Right lobe of liver (tissue), 4 donors: ENCODE measurements around the gene MOB4.

Experiments used
- POLR2A ChIP-seq: fragments of 450-650 bp; IDR thresholded peaks from one replicate; pipeline ENCODE4 v1.6.1; 2017; ENCODE audit warnings: antibody characterized with exemption, mild to moderate bottlenecking
- TF ChIP-seq, protein P1 (sequence below), 4 donors: fragments of 200-600 bp in 3 of 4; fragments of 450-650 bp in 1 of 4; IDR thresholded peaks; one replicate each; pipeline versions ENCODE4 v1.5.1 to v1.8.0; 2016 to 2022; ENCODE audit warnings: antibody characterized with exemption in 4 of 4, mild to moderate bottlenecking in 2 of 4
- donor health status: DM: no; HTN: no; CAD: no.
- donor health status: DM: no; HTN: no; CAD: no.
- donor health status: DM: no; HTN: yes; CAD: no.

DNA sequence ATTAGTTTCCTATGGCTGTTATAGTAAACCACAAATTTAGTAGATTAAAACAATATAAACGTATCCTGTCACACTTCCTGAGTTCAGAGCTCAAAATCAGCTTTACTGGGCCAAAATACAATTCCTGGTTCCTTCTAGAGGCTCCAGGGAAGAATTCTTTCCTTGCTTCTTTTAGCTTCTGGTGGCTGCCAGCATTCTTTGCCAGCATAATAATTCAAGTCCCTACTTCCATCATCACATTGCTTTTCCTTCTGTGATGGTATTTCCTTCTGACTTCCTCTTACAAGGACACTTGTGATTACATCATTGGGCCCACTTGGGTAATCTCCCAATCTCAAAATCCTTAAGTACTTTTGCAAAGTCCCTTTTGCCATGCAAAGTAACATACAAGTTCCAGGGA is 40.6 kb downstream of the MOB4 start:
- TF ChIP-seq, protein P1, sequence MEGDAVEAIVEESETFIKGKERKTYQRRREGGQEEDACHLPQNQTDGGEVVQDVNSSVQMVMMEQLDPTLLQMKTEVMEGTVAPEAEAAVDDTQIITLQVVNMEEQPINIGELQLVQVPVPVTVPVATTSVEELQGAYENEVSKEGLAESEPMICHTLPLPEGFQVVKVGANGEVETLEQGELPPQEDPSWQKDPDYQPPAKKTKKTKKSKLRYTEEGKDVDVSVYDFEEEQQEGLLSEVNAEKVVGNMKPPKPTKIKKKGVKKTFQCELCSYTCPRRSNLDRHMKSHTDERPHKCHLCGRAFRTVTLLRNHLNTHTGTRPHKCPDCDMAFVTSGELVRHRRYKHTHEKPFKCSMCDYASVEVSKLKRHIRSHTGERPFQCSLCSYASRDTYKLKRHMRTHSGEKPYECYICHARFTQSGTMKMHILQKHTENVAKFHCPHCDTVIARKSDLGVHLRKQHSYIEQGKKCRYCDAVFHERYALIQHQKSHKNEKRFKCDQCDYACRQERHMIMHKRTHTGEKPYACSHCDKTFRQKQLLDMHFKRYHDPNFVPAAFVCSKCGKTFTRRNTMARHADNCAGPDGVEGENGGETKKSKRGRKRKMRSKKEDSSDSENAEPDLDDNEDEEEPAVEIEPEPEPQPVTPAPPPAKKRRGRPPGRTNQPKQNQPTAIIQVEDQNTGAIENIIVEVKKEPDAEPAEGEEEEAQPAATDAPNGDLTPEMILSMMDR (IDR thresholded peaks at IDR 0.05) = no peak
- no peak for TF ChIP-seq POLR2A
